Osteocyte (in vitro differentiated cells): ENCODE measurements around the gene MEG3. TPM values are rescaled to one million over a fixed set of nuclear protein-coding genes. Genes with fewer than 3 reads are reported as not detected.

ENCODE experiments used
- DNase-seq: peaks from one replicate; pipeline ENCODE4 v3.0.0; 2021; ENCODE audit warnings: mixed read lengths; ENCODE audit not compliant: unreplicated experiment; ENCODE audit errors: extremely low spot score
- H3K27ac Mint-ChIP-seq: one replicate; pipeline ENCODE4 v1.8.0; 2021; ENCODE audit warnings: mild to moderate bottlenecking, mixed read lengths; ENCODE audit not compliant: unreplicated experiment
- H3K27me3 Mint-ChIP-seq: one replicate; pipeline ENCODE4 v1.8.0; 2021; ENCODE audit warnings: mixed read lengths; ENCODE audit not compliant: unreplicated experiment
- H3K36me3 Mint-ChIP-seq: one replicate; pipeline ENCODE4 v1.8.0; 2021; ENCODE audit warnings: mixed read lengths; ENCODE audit not compliant: unreplicated experiment
- H3K4me1 Mint-ChIP-seq: one replicate; pipeline ENCODE4 v1.8.0; 2021; ENCODE audit warnings: mixed read lengths; ENCODE audit not compliant: unreplicated experiment
- H3K4me3 Mint-ChIP-seq: one replicate; pipeline ENCODE4 v1.8.0; 2021; ENCODE audit warnings: mild to moderate bottlenecking, moderate library complexity, mixed read lengths; ENCODE audit not compliant: unreplicated experiment
- H3K9me3 Mint-ChIP-seq: one replicate; pipeline ENCODE4 v1.8.0; 2021; ENCODE audit warnings: mixed read lengths; ENCODE audit not compliant: unreplicated experiment
- total RNA-seq: library from RNA; stranded (reverse); gene quantifications from 2 replicates; pipeline ENCODE4 v1.2.1, GENCODE V29; 2021
- TF ChIP-seq, protein P1 (sequence below): fragments of 200-600 bp; sonication (generic); IDR thresholded peaks from 2 replicates; pipeline ENCODE4 v1.5.0; 2021; ENCODE audit warnings: antibody characterized with exemption, mild to moderate bottlenecking, moderate library complexity

MEG3 gene
- total RNA-seq, 1 donor from 2014 or later = not detected

GRCh38 chr14:100834794-100835547, 9.1 kb downstream of the MEG3 start:
- TF ChIP-seq, protein P1, sequence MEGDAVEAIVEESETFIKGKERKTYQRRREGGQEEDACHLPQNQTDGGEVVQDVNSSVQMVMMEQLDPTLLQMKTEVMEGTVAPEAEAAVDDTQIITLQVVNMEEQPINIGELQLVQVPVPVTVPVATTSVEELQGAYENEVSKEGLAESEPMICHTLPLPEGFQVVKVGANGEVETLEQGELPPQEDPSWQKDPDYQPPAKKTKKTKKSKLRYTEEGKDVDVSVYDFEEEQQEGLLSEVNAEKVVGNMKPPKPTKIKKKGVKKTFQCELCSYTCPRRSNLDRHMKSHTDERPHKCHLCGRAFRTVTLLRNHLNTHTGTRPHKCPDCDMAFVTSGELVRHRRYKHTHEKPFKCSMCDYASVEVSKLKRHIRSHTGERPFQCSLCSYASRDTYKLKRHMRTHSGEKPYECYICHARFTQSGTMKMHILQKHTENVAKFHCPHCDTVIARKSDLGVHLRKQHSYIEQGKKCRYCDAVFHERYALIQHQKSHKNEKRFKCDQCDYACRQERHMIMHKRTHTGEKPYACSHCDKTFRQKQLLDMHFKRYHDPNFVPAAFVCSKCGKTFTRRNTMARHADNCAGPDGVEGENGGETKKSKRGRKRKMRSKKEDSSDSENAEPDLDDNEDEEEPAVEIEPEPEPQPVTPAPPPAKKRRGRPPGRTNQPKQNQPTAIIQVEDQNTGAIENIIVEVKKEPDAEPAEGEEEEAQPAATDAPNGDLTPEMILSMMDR = no peak
- peaks cover 2% of the 10 kb centered on the region for H3K4me1 Mint-ChIP-seq
- no peak for DNase-seq
- H3K4me3 Mint-ChIP-seq = no peak overlapping the region
- H3K9me3 Mint-ChIP-seq = no peaks in the 10 kb centered on the region
- no peak overlapping the region for H3K27ac Mint-ChIP-seq
- H3K27me3 Mint-ChIP-seq = peaks cover 12% of the 10 kb centered on the region
- H3K36me3 Mint-ChIP-seq = no peaks in the 10 kb centered on the region

DNA sequence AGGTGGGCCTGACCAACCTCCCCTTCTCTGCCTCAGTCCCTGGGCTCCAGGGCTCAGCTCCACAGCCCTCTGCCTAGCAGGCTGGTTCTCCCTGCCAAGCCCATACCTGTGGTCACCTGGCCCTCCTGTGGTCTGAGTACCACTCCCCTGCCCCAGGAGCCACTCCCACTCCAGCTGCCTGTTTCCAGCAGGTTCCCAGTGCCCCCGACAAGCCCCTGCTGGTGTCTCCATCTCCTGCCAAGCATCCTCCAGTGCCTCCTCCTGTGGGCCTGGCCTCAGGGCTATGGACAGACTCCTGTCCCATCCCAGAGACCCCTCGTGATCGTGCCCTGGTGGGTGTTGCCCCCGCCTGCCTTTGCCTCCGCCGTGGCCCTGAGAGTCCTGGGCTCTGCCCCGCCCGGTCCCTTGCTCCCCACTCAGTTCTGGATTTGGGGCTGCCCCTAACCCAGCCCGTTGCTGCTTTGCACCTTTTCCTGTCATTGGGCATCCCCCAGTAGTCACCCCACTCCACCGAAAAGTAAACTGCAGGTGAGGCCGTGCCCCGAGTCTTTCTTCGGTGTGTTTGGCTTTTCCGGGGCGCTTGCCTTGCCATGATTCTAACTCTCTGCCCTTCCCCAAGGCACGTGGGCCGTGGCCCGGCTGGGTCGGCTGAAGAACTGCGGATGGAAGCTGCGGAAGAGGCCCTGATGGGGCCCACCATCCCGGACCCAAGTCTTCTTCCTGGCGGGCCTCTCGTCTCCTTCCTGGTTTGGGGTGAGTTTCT, 9.8 kb downstream of the MEG3 start:
- no peaks in the 10 kb centered on the region for H3K36me3 Mint-ChIP-seq
- TF ChIP-seq, protein P1 = no peak
- no peak for DNase-seq
- no peak overlapping the region for H3K27ac Mint-ChIP-seq
- no peak overlapping the region for H3K4me3 Mint-ChIP-seq
- H3K9me3 Mint-ChIP-seq = no peaks in the 10 kb centered on the region
- H3K4me1 Mint-ChIP-seq = peaks cover 2% of the 10 kb centered on the region
- H3K27me3 Mint-ChIP-seq = peaks cover 12% of the 10 kb centered on the region

- Mint-ChIP-seq H3K27ac (no peak overlapping the region), H3K9me3 (no peaks in the 10 kb centered on the region)
Measured at GRCh38 chr14:100836311-100836805, 10.4 kb downstream of the MEG3 start.

DNA sequence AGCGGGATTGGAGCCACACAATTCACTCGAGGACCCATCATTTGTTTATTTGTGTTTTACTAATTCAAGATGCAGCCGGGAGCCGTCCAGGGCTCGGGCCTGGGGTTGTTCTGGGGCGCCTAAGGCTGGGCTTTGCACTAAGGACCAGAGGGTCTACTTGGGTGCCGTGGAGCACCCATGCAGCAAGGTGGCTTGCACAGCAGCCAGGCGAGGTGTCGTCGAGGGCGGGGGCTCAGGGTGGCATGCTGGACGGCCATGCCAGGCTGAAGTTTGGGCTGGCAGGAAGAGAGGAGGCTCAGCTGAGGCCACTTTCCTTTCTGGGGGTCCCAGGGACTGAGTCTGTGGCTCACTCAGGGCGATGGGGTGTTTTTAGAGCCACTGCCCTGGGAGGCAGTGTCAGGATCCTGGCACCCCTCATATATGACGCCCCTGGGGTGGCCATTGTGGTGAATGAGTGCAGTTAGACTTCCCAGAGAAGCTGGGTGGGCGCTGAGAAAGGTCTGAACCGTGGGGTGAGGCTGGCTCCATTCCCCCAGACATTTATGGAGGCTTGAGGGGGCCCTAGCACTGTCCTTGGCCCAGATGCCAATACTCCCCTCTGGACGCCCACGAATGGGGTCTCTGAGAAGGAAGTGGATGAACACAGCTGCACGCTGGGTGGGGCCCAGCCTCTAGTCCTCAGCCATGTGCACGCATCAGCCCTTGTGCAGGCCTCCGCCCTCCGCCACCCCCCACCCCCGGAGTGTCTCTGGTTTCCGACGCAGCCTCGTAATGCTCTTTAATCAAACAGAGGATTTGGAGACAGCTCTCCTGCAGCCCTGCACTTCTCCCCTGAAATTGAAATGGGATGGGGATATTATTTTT, 11.3 kb downstream of the MEG3 start:
- Mint-ChIP-seq H3K27me3 (peaks cover 5% of the 10 kb centered on the region), H3K4me3 (no peak overlapping the region), H3K27ac (no peak overlapping the region)

More at GRCh38 chr14:100836311-100836805, 10.4 kb downstream of the MEG3 start:
- Mint-ChIP-seq H3K4me1 (peaks cover 2% of the 10 kb centered on the region), H3K36me3 (no peaks in the 10 kb centered on the region), H3K27me3 (peaks cover 12% of the 10 kb centered on the region), H3K4me3 (no peak overlapping the region)
- TF ChIP-seq, protein P1 = no peak
- no peak for DNase-seq

More for the DNA sequence above, 11.3 kb downstream of the MEG3 start:
- Mint-ChIP-seq H3K36me3 (no peaks in the 10 kb centered on the region), H3K9me3 (no peaks in the 10 kb centered on the region), H3K4me1 (peaks cover 2% of the 10 kb centered on the region)
- DNase-seq = no peak
- TF ChIP-seq, protein P1 = no peak
